ENCODE data around the gene SPDYE6. TPM values are rescaled to one million over a fixed set of nuclear protein-coding genes. Genes with fewer than 3 reads are reported as not detected.

Gene SPDYE6
- total RNA-seq, 2 donors from 2014 or later, result not detected

GRCh38 chr7:102297487-102298218, 58.6 kb downstream of the SPDYE6 start:
- ATAC-seq, result no peak
- intact Hi-C loops (cut with DNase I, micrococcal nuclease), result no loop called here
- no peak for DNase-seq

- DNase-seq (no peak), ATAC-seq (no peak)
- intact Hi-C loops (cut with DNase I, micrococcal nuclease), result no loop called here
Observed at GRCh38 chr7:102296514-102296913, 59.7 kb downstream of the SPDYE6 start.

GRCh38 chr7:102296179-102296438, 60.1 kb downstream of the SPDYE6 start:
- ATAC-seq (no peak), DNase-seq (no peak)
- intact Hi-C loops (cut with DNase I, micrococcal nuclease), result no loop called here

Small RNAs within 50 kb of the gene (microRNA-seq; reads per million reads assigned to microRNA genes)
- 0 reads per million in 2 donors for gene MIR548O

Other genes with a start within 250 kb of the SPDYE6 start
- gene SH2B2, start 69.6 kb downstream of the SPDYE6 start, total RNA-seq, result 1 to 10 TPM; 3.2 to 3.3 TPM
- 10 to 100 TPM; 16.0 to 18.8 TPM for gene PRKRIP1, start 39.9 kb upstream of the SPDYE6 start, total RNA-seq
- 1 to 10 TPM; 4.2 to 6.8 TPM for gene ORAI2, start 77.1 kb upstream of the SPDYE6 start, total RNA-seq
- 1 to 10 TPM; 9.5 to 9.9 TPM for gene ALKBH4, start 108.4 kb upstream of the SPDYE6 start, total RNA-seq
- gene LRWD1, start 108.5 kb upstream of the SPDYE6 start, total RNA-seq, result 10 to 100 TPM; 12.6 to 15.2 TPM
- 10 to 100 TPM; 49.4 to 50.9 TPM for gene POLR2J, start 122.5 kb upstream of the SPDYE6 start, total RNA-seq
- gene RASA4B, start 161.3 kb upstream of the SPDYE6 start, total RNA-seq, result 10 to 100 TPM; 13.4 to 22.5 TPM
- gene UPK3BL2, start 187.3 kb upstream of the SPDYE6 start, total RNA-seq, result 10 to 100 TPM; 13.4 to 20.7 TPM
- gene SPDYE2, start 194.8 kb upstream of the SPDYE6 start, total RNA-seq, result not detected
- 10 to 100 TPM; 24.1 to 27.1 TPM for gene POLR2J3, start 216.1 kb upstream of the SPDYE6 start, total RNA-seq